AG09309 (cell line): ENCODE measurements around the gene TEAD3.

Experiments used
- DNase-seq: peaks from one replicate; pipeline ENCODE4 v3.0.0-alpha.2; 2010; ENCODE audit warnings: low read depth
- H3K4me3 ChIP-seq: 2 replicates; pipeline ENCODE4 v1.5.1; 2011; ENCODE audit warnings: mild to moderate bottlenecking, low read depth, low read length, moderate library complexity; ENCODE audit not compliant: control insufficient read depth
- TF ChIP-seq, protein P1 (sequence below): IDR thresholded peaks from 2 replicates; pipeline ENCODE4 v1.5.1; 2011; ENCODE audit warnings: mild to moderate bottlenecking, low read depth, low read length, inconsistent platforms; ENCODE audit not compliant: insufficient read depth, control insufficient read depth; ENCODE audit errors: missing control alignments

The TEAD3 gene

DNA sequence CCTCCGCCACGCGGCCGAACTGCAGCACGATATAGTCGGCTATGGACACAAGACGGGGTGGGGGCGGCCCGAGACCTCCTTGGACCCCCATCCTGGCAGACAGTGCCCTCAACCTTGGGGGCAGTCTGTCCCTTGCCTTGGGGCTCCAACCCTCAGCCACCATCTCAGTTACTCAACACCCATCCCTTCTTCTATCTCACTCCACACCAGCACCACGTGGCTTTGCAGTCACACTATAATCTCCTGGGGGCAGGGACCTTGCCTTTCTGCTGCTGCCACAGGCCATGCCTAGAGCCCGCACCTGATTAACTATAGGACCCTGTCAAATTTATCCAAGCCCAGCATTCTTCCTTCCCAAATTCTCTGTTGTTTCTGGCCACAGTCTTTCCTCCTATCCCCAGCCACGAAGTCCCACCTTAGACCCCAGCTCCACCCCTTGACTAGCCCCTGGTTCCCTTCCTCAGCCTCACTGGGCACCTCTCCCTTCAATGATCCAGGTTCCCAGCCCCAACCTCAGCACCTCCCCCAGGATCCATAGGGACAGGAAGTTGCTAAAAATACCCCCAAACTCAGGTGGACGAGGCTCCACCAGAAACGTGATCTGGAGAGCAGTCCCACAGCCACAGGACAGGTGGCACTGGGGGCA lies 1.7 kb upstream of the TEAD3 start:
- TF ChIP-seq, protein P1, sequence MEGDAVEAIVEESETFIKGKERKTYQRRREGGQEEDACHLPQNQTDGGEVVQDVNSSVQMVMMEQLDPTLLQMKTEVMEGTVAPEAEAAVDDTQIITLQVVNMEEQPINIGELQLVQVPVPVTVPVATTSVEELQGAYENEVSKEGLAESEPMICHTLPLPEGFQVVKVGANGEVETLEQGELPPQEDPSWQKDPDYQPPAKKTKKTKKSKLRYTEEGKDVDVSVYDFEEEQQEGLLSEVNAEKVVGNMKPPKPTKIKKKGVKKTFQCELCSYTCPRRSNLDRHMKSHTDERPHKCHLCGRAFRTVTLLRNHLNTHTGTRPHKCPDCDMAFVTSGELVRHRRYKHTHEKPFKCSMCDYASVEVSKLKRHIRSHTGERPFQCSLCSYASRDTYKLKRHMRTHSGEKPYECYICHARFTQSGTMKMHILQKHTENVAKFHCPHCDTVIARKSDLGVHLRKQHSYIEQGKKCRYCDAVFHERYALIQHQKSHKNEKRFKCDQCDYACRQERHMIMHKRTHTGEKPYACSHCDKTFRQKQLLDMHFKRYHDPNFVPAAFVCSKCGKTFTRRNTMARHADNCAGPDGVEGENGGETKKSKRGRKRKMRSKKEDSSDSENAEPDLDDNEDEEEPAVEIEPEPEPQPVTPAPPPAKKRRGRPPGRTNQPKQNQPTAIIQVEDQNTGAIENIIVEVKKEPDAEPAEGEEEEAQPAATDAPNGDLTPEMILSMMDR = no peak
- H3K4me3 ChIP-seq = peak overlapping the region; percentile 74
- no peak for DNase-seq

GRCh38 chr6:35497571-35498421 lies 917 bp upstream of the TEAD3 start:
- TF ChIP-seq, protein P1 = no peak
- DNase-seq = peak; percentile 24
- peak overlapping the region; percentile 74 for H3K4me3 ChIP-seq

GRCh38 chr6:35496036-35496840 lies 641 bp downstream of the TEAD3 start:
- H3K4me3 ChIP-seq = peak overlapping the region; percentile 74
- TF ChIP-seq, protein P1 = no peak
- DNase-seq = no peak

DNA sequence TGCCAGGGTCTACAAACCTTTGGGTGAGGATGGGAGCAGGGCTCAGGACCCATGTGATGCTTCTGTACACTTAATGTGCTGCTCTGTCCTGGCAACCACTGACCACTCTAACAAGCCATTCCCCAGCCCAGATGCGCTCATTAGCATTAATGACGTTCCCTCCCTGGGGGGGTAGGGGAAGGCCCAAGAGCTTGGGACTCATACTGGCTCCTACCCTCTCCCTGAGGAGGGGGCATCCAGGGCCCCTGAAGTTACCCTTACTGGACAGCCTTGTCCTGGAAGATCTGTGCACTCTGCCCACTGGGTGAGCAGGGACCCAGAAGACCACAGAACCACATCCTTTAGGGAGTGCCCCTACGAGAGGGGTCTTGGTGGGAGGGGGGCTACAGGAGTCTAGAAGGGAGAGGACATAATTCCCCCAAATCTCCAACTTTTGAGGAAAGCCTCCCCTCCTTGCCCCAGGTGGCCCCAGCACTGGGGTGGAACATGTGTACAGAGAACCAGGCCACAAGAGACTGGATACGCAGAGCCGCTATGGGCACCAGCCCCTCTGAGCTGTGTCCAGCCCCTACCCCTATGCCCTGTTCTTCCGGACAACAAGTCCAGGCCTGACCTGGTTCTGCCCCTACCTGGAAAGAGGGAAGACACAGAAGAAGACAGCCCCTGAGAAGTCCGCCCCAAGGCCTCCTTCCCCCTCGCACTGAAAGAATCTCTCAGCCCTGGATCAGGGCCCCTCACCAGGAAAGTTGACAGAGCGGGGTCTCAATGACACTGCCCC lies 1.4 kb downstream of the TEAD3 start:
- peak overlapping the region; percentile 74 for H3K4me3 ChIP-seq
- TF ChIP-seq, protein P1 = no peak
- DNase-seq = no peak

- no peak overlapping the region for H3K4me3 ChIP-seq
- TF ChIP-seq, protein P1 = no peak
- no peak for DNase-seq
These were observed 2.7 kb downstream of the TEAD3 start for GRCh38 chr6:35494161-35494563.
